T-helper 2 cell (primary cell): Measurements from ENCODE around the gene IL18BP.

Source experiments
- DNase-seq, 5 experiments: peaks; one replicate each; pipeline versions ENCODE4 v3.0.0 to v3.0.0-alpha.2; 2012 to 2022

The IL18BP gene

GRCh38 chr11:72012897-72013721 is 14.4 kb downstream of the IL18BP start:
- no peak for DNase-seq

GRCh38 chr11:72013765-72014711 is 15.3 kb downstream of the IL18BP start:
- no peak for DNase-seq

DNA sequence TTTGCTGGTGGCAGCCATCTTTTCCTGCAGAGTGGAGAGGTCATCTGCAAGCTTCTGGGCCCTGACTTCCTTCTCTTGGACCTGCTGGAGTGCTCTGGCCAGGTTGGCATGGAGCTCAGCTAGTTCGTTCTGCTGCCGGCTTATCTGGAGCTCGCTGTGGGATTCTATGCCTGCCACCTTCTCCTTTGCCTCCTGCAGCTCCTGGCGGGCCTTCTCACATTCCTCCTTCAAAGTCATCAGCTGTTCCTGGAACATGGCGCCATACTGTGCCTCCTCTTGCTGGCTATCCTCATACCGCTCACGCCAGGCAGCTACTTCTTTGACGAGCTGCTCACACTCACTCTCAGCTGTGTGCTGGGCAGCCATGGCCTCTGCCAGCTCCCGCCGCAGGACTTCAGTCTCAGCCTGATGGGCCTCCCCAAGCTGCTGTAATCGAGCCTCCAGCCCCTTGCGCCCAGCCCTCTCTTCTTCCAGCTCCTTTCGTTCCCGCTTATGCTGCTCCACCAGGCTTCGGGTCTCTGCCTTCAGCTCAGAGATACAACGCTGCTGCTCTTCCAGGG is 16.1 kb downstream of the IL18BP start:
- no peak for DNase-seq

GRCh38 chr11:72015511-72016061 is 16.9 kb downstream of the IL18BP start:
- no peak for DNase-seq

DNA sequence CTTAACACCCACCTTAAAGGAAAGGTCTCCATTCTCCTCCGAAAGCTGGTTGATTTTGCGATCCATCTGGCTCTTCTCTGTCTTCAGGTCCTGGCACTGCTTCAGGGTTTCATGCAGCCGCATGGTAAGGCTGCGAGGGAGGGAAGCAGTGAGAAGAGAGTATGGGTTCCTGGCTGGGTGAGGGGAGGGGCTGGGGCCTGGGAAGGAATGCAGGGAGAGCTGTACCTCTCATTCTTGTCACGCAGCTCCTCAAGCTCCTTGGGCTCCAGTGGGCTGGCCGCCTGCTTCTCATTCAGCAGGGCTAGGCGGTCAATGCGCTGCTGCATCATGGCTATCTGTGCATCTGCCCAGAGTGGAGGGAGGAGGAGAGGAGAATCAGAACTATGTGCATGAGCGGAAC is 19.5 kb downstream of the IL18BP start:
- no peak for DNase-seq

- DNase-seq, result no peak
Measured at GRCh38 chr11:72023335-72023734, 24.6 kb downstream of the IL18BP start.

GRCh38 chr11:72024069-72024754 is 25.5 kb downstream of the IL18BP start:
- DNase-seq, result no peak

DNA sequence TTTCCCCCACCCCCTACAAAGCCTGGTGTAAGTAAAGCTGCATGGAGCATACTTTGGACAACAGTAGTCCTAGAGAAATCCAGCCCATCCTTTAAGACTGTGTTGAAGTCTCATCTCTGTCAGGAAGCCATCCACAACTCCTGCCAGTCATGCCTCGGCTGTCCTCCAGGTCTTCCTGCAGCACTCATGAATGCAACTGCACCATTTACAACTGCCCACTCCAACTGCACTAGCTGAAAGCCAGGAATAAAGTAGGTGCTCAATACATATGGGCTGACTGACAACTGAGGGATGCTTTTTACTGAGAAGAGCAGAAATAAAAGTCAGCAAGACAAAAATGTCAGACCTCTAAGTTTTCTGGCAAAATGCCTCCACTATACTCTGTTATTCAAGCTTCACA is 27.4 kb downstream of the IL18BP start:
- DNase-seq, result no peak

DNA sequence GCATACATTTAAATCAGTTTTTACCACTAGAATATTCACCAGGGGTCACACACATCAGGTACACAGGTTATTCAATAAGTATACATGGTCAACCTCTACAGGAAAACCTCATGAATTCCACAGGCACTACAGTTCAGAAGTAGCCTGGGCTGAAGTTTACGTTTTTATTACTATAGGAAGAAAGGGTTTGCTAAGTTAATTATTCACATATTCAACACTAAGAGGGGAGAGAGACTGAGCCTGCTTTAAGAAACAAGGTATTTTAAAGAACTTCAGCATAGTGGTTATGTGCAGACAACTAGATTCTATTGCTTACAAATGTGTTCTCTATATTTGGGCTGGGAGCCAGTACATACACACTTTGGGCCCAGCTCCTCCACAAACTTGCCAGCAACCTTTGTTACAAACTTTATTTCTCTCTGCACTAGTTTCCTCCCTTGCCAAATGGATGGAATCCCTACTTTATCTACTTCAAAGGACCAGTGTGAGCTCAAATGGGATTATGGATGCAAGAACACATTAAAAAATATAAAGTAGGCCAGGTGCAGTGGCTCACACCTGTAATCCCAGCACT is 31.9 kb downstream of the IL18BP start:
- DNase-seq, result no peak

DNA sequence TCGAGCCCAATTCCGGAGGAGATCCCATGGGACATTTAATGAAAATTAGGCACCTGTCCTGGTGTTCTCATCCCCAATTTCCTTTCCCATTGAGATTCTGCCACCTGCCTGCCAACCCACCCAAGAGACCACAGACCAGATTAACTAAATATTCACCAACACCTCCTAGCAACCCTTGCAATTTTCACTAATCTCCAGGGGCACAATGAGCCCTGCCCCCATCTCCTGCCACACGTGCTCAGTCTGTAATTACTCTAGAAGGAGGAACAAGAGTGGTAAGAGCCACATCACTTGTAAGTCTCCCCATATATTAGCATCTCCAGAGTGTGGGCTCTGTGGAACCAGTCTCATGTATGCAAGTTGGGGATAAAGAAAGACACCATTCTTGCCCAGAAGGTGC is 38.0 kb downstream of the IL18BP start:
- no peak for DNase-seq

GRCh38 chr11:72037554-72038311 is 39.0 kb downstream of the IL18BP start:
- no peak for DNase-seq

DNA sequence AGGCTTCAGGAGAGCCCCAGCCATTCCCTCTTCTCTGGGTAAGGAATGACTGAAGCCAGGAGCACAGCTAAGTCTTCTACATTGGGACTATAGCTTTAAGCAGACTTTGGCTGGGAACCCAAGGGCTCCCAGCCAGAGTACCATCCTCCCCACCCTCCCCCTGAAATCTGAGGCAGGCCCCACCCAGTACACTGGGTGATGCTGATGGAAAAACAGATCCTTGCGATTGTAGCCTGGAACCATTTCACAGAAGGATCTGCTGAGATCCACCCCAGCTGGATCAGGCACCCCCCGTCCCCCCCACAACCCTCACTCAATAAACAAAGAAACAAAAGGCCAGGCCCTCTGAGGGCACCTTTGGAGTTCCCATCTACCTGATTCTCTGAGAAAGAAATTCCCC is 39.8 kb downstream of the IL18BP start:
- no peak for DNase-seq

DNA sequence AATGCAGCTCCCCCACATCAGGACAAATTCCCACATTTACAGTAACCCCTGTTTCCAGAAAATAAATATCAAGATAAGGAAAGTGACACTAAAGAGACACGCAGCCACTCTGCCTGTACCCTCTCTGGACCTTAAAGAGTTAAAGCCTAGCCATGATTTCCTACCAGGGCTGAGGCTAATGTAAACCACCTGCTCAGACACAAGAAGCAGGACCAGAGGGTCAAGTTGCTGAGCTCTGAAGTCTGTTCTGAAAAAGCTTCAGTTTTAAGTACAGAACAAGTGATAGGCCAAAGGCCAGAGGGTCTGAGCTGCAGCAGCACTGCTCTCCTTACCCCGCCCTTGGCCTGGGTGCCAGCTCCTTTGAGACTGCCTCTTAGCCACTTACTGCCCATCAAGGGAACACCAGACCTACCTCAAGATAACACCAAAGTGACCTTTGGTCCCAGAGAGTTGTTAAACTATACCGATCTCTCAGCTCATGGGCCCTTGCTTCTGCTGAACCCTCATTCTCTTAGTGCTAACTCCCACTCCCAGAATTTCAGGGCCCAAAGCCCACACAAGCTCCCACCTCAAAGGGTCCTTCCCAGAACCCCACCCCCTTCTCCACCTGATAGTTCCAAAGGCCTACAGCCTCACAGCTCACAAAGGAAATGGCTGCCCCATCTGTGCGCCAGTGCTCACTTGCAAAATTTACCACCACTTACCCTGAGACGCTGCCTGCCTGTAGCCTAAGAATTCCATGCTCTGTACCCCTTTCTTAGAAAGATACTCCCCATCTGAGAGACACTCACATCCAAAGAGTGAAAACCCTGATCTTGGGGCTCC is 40.5 kb downstream of the IL18BP start:
- no peak for DNase-seq

DNA sequence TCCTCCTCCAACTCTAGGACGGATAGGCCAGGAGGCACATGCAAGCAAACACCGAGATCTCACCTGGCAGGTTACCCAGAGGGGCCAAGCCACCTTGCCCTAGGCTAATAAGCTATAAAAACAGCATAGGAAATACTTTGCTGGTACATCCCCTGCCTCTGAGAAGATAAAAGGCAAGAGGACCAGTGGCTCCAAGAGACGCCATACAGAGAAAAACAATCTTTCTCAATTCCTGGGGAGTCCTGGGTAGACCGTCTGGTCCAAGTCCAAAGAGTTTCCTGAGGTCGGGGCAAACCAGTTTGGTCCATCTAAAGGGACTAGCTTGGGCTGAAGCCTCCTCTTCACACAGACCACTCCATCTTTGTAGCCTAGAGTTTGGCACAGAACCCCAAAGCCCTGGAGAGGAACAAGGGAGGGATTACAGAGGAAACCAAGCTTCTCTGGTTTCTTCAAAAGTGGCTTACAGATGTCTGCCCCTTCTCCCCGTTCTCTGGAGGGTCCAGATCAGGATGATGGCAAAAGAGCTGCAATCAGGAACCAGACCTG is 41.2 kb downstream of the IL18BP start:
- DNase-seq, result no peak

GRCh38 chr11:72040491-72041363 is 42.0 kb downstream of the IL18BP start:
- peak; percentile 41 to 85 (median 71) for DNase-seq

DNA sequence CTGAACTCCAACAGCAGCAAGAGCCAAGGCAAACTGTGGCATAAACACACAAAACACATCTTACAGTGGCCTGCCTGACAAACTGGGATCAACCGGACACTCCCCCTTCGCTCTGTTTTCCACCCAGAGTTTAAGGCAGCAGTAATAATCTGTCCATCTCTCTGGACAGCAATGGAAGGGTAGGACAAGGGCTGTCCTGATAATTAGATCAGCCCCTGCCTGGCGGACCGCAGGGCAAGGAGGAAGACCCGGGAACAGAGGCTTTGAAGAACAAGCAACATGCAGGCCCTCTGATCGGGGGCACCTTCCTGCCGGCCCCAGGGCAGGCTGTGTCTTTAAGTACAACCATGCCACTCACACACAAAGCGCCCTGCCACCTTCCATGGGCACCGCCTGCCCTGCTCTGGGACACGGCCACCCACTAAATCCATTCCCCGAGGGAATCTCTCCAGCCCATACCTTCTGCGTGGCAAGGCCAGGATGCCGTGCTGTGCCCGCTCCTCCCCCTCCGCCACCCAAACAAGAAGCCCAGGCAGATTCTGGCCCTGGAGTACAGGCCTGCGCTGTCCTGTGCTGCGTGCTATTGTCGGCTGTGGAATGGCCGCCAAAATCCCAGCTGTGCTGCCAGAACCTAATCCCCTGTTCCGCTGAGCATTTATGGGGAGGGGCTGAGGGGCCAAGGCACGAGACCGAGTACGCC is 42.8 kb downstream of the IL18BP start:
- DNase-seq, result peak in 4 of 5 experiments; percentile 14 to 69 (median 30)

GRCh38 chr11:72042064-72042745 is 43.5 kb downstream of the IL18BP start:
- no peak for DNase-seq

DNA sequence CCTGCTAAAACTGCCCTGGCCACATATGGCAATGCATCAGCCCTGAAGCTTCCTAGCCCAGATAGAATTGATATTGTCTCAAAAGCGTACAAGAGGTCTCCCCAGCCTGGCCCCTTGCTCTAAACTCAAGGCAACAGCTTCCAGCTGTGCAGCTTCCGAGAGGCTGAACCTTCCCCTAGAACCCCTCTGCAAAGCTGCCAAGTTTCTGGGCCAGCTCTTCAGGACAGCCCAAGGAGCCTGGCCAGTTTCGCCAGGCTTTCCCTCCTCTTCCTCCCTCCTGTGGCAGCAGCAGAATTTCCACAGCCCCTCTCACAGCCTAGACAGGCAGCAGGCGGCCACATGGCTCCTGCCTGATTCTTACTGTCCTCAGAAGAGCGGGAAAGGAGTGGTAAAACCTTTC is 47.1 kb downstream of the IL18BP start:
- DNase-seq, result no peak
